Hepatocyte (in vitro differentiated cells): ENCODE measurements around the gene ENTHD1. TPM values are rescaled to one million over a fixed set of nuclear protein-coding genes. Genes with fewer than 3 reads are reported as not detected.

Experiments
- DNase-seq: peaks from one replicate; pipeline ENCODE4 v3.0.0-alpha.2; 2016; ENCODE audit warnings: low spot score
- H2AFZ ChIP-seq: fragments of 200-600 bp; sonication (generic); 2 replicates; pipeline ENCODE4 v1.6.0; 2016; ENCODE audit warnings: antibody characterized with exemption, mild to moderate bottlenecking
- H3K27ac ChIP-seq: fragments of 200-600 bp; sonication (generic); 2 replicates; pipeline ENCODE4 v1.5.1; 2016; ENCODE audit warnings: mild to moderate bottlenecking
- H3K27me3 ChIP-seq: fragments of 200-600 bp; sonication (generic); 2 replicates; pipeline ENCODE4 v1.6.1; 2016
- H3K36me3 ChIP-seq: fragments of 200-600 bp; sonication (generic); replicated peaks from 2 replicates; pipeline ENCODE4 v1.5.1; 2016; ENCODE audit warnings: low read depth; ENCODE audit not compliant: insufficient read depth
- H3K4me1 ChIP-seq: fragments of 200-600 bp; sonication (generic); 2 replicates; pipeline ENCODE4 v1.5.1; 2016; ENCODE audit warnings: mild to moderate bottlenecking, moderate library complexity; ENCODE audit not compliant: insufficient read depth
- H3K4me2 ChIP-seq: fragments of 200-600 bp; sonication (generic); 2 replicates; pipeline ENCODE4 v1.6.0; 2016
- H3K4me3 ChIP-seq: fragments of 200-600 bp; sonication (generic); 2 replicates; pipeline ENCODE4 v1.5.1; 2016; ENCODE audit warnings: mild to moderate bottlenecking
- H3K79me2 ChIP-seq: fragments of 200-600 bp; sonication (generic); 2 replicates; pipeline ENCODE4 v1.6.0; 2017; ENCODE audit warnings: mild to moderate bottlenecking
- H3K9me2 ChIP-seq: fragments of 200-600 bp; sonication (generic); replicated peaks from 2 replicates; pipeline ENCODE4 v1.6.0; 2017; ENCODE audit warnings: mild to moderate bottlenecking; ENCODE audit not compliant: insufficient read depth
- H3K9me3 ChIP-seq: fragments of 200-600 bp; sonication (generic); 2 replicates; pipeline ENCODE4 v1.5.1; 2016; ENCODE audit warnings: low read depth, mild to moderate bottlenecking
- H4K20me1 ChIP-seq: fragments of 200-600 bp; sonication (generic); 2 replicates; pipeline ENCODE4 v1.6.0; 2016; ENCODE audit warnings: mild to moderate bottlenecking; ENCODE audit not compliant: insufficient read depth, poor library complexity, severe bottlenecking
- EZH2 ChIP-seq: fragments of 200-600 bp; sonication (generic); IDR thresholded peaks from 2 replicates; pipeline ENCODE4 v1.6.1; 2016; ENCODE audit warnings: antibody characterized with exemption, mild to moderate bottlenecking, borderline replicate concordance
- EZH2phosphoT487 ChIP-seq: fragments of 200-600 bp; sonication (generic); IDR thresholded peaks from one replicate; pipeline ENCODE4 v1.6.1; 2018; ENCODE audit warnings: antibody characterized with exemption, mild to moderate bottlenecking, low read depth, moderate library complexity; ENCODE audit not compliant: unreplicated experiment, severe bottlenecking
- WGBS: methylation state at CpG from one replicate; pipeline ENCODE4 v1.1.6; 2016; ENCODE audit warnings: low lambda C conversion rate; ENCODE audit errors: missing lambda C conversion rate; 5-methylcytosine and 5-hydroxymethylcytosine counted together
- polyA plus RNA-seq: library from polyadenylated mRNA; unstranded; fragments of >200 nt; fragmentation: Nextera tagmentation; extraction: Ambion mirVana; gene quantifications from 2 replicates; pipeline ENCODE4 v1.2.1, GENCODE V29; 2016
- total RNA-seq: library from RNA; depleted of rRNA; stranded (reverse); fragments of >200 nt; gene quantifications from 2 replicates; pipeline ENCODE4 v1.2.3, GENCODE V29; 2014
- TF ChIP-seq, protein P1 (sequence below): fragments of 200-600 bp; sonication (generic); IDR thresholded peaks from 2 replicates; pipeline ENCODE4 v1.5.1; 2016; ENCODE audit warnings: antibody characterized with exemption, mild to moderate bottlenecking; ENCODE audit not compliant: poor library complexity

ENTHD1 gene
- total and polyA plus RNA-seq, 2 experiments from 2014 or later, result not detected

- no peaks in the 10 kb centered on the region for H4K20me1 ChIP-seq
- no peak overlapping the region for H3K4me3 ChIP-seq
- no peak overlapping the region for H3K4me2 ChIP-seq
- H3K79me2 ChIP-seq, result no peaks in the 10 kb centered on the region
- no peak overlapping the region for H2AFZ ChIP-seq
- DNase-seq, result peak; percentile 36
- peaks cover 46% of the 10 kb centered on the region for H3K27me3 ChIP-seq
- 68% methylated on average over 7 of the region's 7 CpGs for WGBS
- no peak for TF ChIP-seq EZH2phosphoT487
- TF ChIP-seq, protein P1, sequence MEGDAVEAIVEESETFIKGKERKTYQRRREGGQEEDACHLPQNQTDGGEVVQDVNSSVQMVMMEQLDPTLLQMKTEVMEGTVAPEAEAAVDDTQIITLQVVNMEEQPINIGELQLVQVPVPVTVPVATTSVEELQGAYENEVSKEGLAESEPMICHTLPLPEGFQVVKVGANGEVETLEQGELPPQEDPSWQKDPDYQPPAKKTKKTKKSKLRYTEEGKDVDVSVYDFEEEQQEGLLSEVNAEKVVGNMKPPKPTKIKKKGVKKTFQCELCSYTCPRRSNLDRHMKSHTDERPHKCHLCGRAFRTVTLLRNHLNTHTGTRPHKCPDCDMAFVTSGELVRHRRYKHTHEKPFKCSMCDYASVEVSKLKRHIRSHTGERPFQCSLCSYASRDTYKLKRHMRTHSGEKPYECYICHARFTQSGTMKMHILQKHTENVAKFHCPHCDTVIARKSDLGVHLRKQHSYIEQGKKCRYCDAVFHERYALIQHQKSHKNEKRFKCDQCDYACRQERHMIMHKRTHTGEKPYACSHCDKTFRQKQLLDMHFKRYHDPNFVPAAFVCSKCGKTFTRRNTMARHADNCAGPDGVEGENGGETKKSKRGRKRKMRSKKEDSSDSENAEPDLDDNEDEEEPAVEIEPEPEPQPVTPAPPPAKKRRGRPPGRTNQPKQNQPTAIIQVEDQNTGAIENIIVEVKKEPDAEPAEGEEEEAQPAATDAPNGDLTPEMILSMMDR, result peak; percentile 41
- no peak for TF ChIP-seq EZH2
- H3K36me3 ChIP-seq, result no peaks in the 10 kb centered on the region
- no peaks in the 10 kb centered on the region for H3K9me3 ChIP-seq
- H3K27ac ChIP-seq, result no peak overlapping the region
- no peaks in the 10 kb centered on the region for H3K9me2 ChIP-seq
- H3K4me1 ChIP-seq, result peaks cover 6% of the 10 kb centered on the region
Measured at GRCh38 chr22:39932918-39933649, 39.5 kb upstream of the ENTHD1 start.

DNA sequence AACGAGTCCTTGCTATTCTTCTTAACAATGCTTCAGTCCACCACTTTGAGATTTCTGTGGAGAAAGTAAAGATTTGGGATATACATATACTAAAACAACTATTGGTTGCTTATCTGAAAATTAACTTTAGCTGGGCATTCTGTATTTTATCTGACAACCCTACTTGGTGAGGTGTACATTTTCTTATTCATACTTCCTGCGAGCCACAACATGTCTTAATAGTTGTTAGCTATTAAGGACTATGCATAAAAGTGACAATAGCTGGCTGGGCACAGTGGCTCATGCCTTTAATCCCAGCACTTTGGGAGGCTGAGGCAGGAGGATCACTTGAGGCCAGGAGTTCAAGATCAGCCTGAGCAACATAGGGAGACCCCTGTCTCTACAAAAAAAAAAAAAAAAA lies 38.6 kb upstream of the ENTHD1 start:
- peaks cover 6% of the 10 kb centered on the region for H3K4me1 ChIP-seq
- no peaks in the 10 kb centered on the region for H3K9me2 ChIP-seq
- TF ChIP-seq EZH2, result no peak
- TF ChIP-seq, protein P1, result no peak
- no peak for TF ChIP-seq EZH2phosphoT487
- no peak overlapping the region for H3K4me3 ChIP-seq
- H3K27me3 ChIP-seq, result peaks cover 41% of the 10 kb centered on the region
- H3K36me3 ChIP-seq, result no peaks in the 10 kb centered on the region
- no peak overlapping the region for H3K4me2 ChIP-seq
- no peak overlapping the region for H2AFZ ChIP-seq
- H3K9me3 ChIP-seq, result no peaks in the 10 kb centered on the region
- H3K27ac ChIP-seq, result no peak overlapping the region
- no peaks in the 10 kb centered on the region for H3K79me2 ChIP-seq
- 75% methylated on average over 2 of the region's 2 CpGs for WGBS
- no peaks in the 10 kb centered on the region for H4K20me1 ChIP-seq
- DNase-seq, result no peak

- Histone ChIP-seq H3K27me3 (peaks cover 36% of the 10 kb centered on the region), H3K27ac (no peak overlapping the region), H3K4me2 (no peak overlapping the region), H2AFZ (no peak overlapping the region), H3K36me3 (no peaks in the 10 kb centered on the region), H3K4me3 (no peak overlapping the region), H3K9me2 (no peaks in the 10 kb centered on the region), H4K20me1 (no peaks in the 10 kb centered on the region), H3K4me1 (peaks cover 6% of the 10 kb centered on the region), H3K9me3 (no peaks in the 10 kb centered on the region), H3K79me2 (no peaks in the 10 kb centered on the region)
- 75% methylated on average over 2 of the region's 2 CpGs for WGBS
- TF ChIP-seq EZH2phosphoT487, result no peak
- no peak for TF ChIP-seq EZH2
- TF ChIP-seq, protein P1, result no peak
- no peak for DNase-seq
Measured at GRCh38 chr22:39931251-39931650, 37.7 kb upstream of the ENTHD1 start.
